ENCODE data around the gene R3HDM1. TPM values are rescaled to one million over a fixed set of nuclear protein-coding genes. Genes with fewer than 3 reads are reported as not detected.

R3HDM1 gene
- total and polyA plus RNA-seq, 2 experiments from 2014 or later: 9.1 to 10.9 TPM

GRCh38 chr2:135732561-135732960 lies 201.3 kb downstream of the R3HDM1 start:
- no peaks in the 10 kb centered on the region for H4K20me1 ChIP-seq (ENCODE audit: insufficient read depth, poor library complexity, severe bottlenecking)
- no peaks in the 10 kb centered on the region for H3K9me2 ChIP-seq (replicated peaks; ENCODE audit: insufficient read depth)
- H3K4me3 ChIP-seq: no peak overlapping the region
- H3K27me3 ChIP-seq: no peaks in the 10 kb centered on the region
- H3K36me3 ChIP-seq (replicated peaks; ENCODE audit: insufficient read depth, low read depth): no peaks in the 10 kb centered on the region
- no peaks in the 10 kb centered on the region for H3K4me1 ChIP-seq (ENCODE audit: insufficient read depth)
- no peak for TF ChIP-seq EZH2phosphoT487 (IDR thresholded peaks at IDR 0.05; ENCODE audit: low read depth, severe bottlenecking, unreplicated experiment)
- H3K4me2 ChIP-seq: no peak overlapping the region
- no peaks in the 10 kb centered on the region for H3K79me2 ChIP-seq
- 88% methylated on average over 5 of the region's 5 CpGs for WGBS (ENCODE audit: low lambda C conversion rate, missing lambda C conversion rate)
- H3K27ac ChIP-seq: no peak overlapping the region
- DNase-seq (ENCODE audit: low spot score): no peak
- H3K9me3 ChIP-seq (ENCODE audit: low read depth): no peaks in the 10 kb centered on the region
- H2AFZ ChIP-seq: no peak overlapping the region

GRCh38 chr2:135733045-135733444 lies 201.8 kb downstream of the R3HDM1 start:
- Histone ChIP-seq H4K20me1 (ENCODE audit: insufficient read depth, poor library complexity, severe bottlenecking) (no peaks in the 10 kb centered on the region), H3K4me1 (ENCODE audit: insufficient read depth) (no peaks in the 10 kb centered on the region), H3K36me3 (replicated peaks; ENCODE audit: insufficient read depth, low read depth) (no peaks in the 10 kb centered on the region), H3K27me3 (no peaks in the 10 kb centered on the region), H3K9me2 (replicated peaks; ENCODE audit: insufficient read depth) (no peaks in the 10 kb centered on the region), H3K4me3 (no peak overlapping the region), H3K4me2 (no peak overlapping the region), H2AFZ (no peak overlapping the region), H3K9me3 (ENCODE audit: low read depth) (no peaks in the 10 kb centered on the region), H3K27ac (no peak overlapping the region), H3K79me2 (no peaks in the 10 kb centered on the region)
- WGBS (ENCODE audit: low lambda C conversion rate, missing lambda C conversion rate): 90% methylated on average over 2 of the region's 2 CpGs
- no peak for DNase-seq (ENCODE audit: low spot score)
- TF ChIP-seq EZH2 (IDR thresholded peaks at IDR 0.05; ENCODE audit: borderline replicate concordance): no peak
- TF ChIP-seq EZH2phosphoT487 (IDR thresholded peaks at IDR 0.05; ENCODE audit: low read depth, severe bottlenecking, unreplicated experiment): no peak

- H3K36me3 ChIP-seq (replicated peaks; ENCODE audit: insufficient read depth, low read depth): no peaks in the 10 kb centered on the region
- H3K4me2 ChIP-seq: no peak overlapping the region
- no peaks in the 10 kb centered on the region for H3K27me3 ChIP-seq
- no peaks in the 10 kb centered on the region for H3K9me3 ChIP-seq (ENCODE audit: low read depth)
- no peaks in the 10 kb centered on the region for H3K79me2 ChIP-seq
- H3K9me2 ChIP-seq (replicated peaks; ENCODE audit: insufficient read depth): no peaks in the 10 kb centered on the region
- H3K27ac ChIP-seq: no peak overlapping the region
- 97% methylated on average over 5 of the region's 5 CpGs for WGBS (ENCODE audit: low lambda C conversion rate, missing lambda C conversion rate)
- H3K4me3 ChIP-seq: no peak overlapping the region
- no peaks in the 10 kb centered on the region for H4K20me1 ChIP-seq (ENCODE audit: insufficient read depth, poor library complexity, severe bottlenecking)
- no peak for TF ChIP-seq CTCF (IDR thresholded peaks at IDR 0.05; ENCODE audit: poor library complexity)
- TF ChIP-seq EZH2phosphoT487 (IDR thresholded peaks at IDR 0.05; ENCODE audit: low read depth, severe bottlenecking, unreplicated experiment): no peak
- TF ChIP-seq EZH2 (IDR thresholded peaks at IDR 0.05; ENCODE audit: borderline replicate concordance): no peak
- no peak overlapping the region for H2AFZ ChIP-seq
- no peaks in the 10 kb centered on the region for H3K4me1 ChIP-seq (ENCODE audit: insufficient read depth)
- no peak for DNase-seq (ENCODE audit: low spot score)
These were observed 205.3 kb downstream of the R3HDM1 start for GRCh38 chr2:135736546-135736945.

- 94% methylated on average over 3 of the region's 3 CpGs for WGBS (ENCODE audit: low lambda C conversion rate, missing lambda C conversion rate)
These were observed 208.9 kb downstream of the R3HDM1 start for GRCh38 chr2:135740206-135740605.

More at GRCh38 chr2:135740206-135740605, 208.9 kb downstream of the R3HDM1 start:
- DNase-seq (ENCODE audit: low spot score): no peak
- Histone ChIP-seq H3K27ac (no peak overlapping the region), H3K4me2 (no peak overlapping the region), H3K9me3 (ENCODE audit: low read depth) (no peaks in the 10 kb centered on the region), H2AFZ (no peak overlapping the region), H3K36me3 (replicated peaks; ENCODE audit: insufficient read depth, low read depth) (no peaks in the 10 kb centered on the region), H3K4me3 (no peak overlapping the region), H3K27me3 (no peaks in the 10 kb centered on the region), H3K79me2 (peaks cover 32% of the 10 kb centered on the region), H3K4me1 (ENCODE audit: insufficient read depth) (peaks cover 6% of the 10 kb centered on the region), H4K20me1 (ENCODE audit: insufficient read depth, poor library complexity, severe bottlenecking) (peaks cover 23% of the 10 kb centered on the region), H3K9me2 (replicated peaks; ENCODE audit: insufficient read depth) (no peaks in the 10 kb centered on the region)
- TF ChIP-seq EZH2 (IDR thresholded peaks at IDR 0.05; ENCODE audit: borderline replicate concordance) (no peak), EZH2phosphoT487 (IDR thresholded peaks at IDR 0.05; ENCODE audit: low read depth, severe bottlenecking, unreplicated experiment) (no peak), CTCF (IDR thresholded peaks at IDR 0.05; ENCODE audit: poor library complexity) (no peak)
